Stimulated activated CD8-positive, alpha-beta memory T cell treated with anti-CD3 and anti-CD28 coated beads, Interleukin-7, amount 100 ng/mL, for 24 hours (primary cell): ENCODE measurements around the gene PTPN23.

Experiments
- DNase-seq: peaks from one replicate; pipeline ENCODE4 v3.0.0-alpha.2; 2020; ENCODE audit warnings: low read depth

PTPN23 gene

DNA sequence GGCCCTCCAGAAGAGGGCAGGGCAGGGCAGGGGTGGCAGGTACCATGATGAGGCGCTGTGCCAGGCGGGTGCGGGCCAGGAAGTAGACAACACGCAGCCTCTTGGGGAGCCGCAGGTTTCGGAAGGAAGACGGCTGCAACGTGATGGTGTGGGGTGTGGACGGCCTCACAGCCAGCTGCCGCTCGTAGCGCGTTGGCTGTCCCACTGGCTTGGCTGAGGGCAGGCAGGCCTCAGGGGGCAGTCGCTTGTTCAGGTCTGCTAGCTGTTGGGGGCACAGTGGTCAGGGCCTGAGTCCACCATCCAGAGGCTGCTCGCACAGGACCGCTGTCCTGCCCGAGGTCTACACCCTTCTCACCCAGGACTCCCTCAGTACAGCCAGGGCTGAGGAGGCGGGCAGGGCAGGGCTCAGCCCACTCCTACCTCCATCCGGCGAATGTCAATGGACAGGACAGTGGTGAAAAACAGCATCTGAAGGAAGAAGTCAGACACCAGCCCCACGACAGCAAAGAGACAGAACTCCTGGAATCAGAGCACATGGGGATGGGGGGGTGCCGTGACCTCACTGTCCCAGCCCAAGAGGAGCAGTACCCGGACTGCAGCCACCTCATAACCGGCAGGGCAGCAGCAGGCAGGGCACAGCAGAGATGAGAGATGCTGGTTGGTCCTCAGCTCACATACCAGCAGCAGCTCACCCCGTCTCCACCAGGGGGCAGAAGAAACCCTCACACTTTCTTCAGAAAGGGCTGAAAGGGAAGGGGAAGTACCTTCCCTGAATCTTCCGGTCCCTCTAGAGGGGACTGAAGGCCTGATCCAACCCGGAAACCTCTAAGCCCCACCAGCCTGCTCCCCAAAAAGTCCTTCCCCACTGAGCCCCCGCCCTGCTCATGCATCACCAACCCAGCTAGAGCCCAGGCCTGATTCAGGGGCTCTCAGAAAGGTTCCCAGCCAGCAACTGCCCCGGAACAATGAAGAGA lies 40.0 kb downstream of the PTPN23 start:
- peak; percentile 80 for DNase-seq

DNA sequence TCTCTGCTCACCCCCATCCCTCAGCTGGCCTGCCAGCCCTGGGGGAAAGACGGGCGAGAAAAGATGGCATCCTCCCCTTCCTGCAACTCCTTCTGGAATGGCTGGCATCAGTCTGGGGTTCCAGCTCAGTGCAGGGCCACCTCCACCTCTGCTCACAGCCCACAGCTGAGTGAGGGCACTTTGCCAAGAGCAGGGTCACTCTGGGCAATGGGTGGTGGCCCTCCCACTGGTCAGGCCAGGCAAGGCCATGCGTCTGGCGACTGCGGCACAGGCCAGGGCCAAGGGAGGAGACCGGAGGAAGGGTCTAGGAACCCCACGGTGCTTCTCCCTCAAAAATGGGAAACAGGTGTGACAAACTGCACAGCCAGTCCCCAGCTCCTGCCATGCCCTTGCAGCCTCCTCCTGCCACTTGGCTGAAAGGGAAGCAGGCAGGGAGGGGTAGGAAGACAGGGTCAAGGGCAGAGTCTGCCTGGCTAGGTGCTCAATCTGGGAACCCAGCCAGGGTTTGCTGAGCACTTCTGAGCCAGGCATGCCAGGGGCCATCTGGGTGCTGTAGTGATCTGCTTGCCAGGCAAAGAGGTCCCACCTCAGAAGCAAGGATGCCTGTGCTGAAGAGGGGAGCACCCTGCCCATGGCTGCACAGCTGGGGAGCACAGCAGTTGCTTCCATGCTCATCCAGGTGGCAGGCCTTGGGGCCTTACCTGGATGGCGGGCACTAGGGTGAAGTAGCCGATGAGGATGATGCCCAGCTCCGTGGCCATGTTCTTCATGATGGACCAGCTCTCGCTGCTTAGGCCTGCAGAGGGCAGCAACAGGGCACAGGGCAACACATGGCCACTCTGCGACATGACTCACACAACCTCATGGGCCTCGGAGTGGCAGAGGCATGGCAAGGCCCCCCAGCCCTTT lies 41.2 kb downstream of the PTPN23 start:
- no peak for DNase-seq

DNA sequence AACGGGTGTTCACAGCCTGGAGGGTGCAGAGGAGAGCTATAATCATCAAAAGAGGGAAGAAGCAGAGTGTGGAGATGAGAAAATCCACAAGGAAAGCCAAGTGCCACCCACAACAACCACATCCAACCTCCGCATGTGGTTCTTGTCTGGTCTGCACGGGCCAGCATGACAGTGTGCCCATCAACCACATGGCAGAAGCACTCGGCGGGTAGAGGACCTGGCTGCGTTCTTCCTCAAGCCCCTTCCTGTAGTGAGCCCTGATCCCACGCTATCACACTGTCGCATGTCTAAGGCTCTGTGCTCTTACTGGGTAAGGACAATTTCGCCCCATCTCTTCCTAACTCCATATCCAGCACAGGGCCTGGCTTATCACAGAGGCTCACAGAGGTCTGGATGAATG lies 41.9 kb downstream of the PTPN23 start:
- DNase-seq, result no peak

DNA sequence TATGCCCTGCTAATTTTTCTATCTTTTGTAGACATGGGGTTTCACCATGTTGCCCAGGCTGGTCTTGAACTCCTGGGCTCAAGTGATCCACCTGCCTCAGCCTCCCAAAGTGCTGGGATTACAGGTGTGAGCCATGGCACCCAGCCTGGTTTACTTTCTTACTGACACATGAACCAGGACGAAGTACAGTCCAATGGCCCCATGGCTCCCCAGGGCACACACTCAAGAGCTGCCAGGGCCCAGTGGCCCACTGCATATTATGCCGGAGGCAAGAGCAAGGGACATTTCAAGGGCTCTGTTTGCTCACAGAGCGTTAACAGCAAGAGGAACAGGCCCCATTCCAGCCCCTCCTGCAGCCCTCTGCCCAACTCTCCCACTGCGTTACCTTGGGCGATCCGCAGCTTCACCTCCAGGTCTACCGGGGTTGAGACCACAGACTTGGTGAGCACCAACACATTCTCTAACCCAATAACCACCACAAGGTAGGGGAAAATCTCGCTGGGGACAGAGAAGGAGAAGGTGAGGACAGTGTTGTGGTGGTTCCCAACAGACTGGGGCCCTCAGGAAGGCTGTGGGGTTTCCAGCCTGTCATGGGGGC lies 42.8 kb downstream of the PTPN23 start:
- no peak for DNase-seq

DNA sequence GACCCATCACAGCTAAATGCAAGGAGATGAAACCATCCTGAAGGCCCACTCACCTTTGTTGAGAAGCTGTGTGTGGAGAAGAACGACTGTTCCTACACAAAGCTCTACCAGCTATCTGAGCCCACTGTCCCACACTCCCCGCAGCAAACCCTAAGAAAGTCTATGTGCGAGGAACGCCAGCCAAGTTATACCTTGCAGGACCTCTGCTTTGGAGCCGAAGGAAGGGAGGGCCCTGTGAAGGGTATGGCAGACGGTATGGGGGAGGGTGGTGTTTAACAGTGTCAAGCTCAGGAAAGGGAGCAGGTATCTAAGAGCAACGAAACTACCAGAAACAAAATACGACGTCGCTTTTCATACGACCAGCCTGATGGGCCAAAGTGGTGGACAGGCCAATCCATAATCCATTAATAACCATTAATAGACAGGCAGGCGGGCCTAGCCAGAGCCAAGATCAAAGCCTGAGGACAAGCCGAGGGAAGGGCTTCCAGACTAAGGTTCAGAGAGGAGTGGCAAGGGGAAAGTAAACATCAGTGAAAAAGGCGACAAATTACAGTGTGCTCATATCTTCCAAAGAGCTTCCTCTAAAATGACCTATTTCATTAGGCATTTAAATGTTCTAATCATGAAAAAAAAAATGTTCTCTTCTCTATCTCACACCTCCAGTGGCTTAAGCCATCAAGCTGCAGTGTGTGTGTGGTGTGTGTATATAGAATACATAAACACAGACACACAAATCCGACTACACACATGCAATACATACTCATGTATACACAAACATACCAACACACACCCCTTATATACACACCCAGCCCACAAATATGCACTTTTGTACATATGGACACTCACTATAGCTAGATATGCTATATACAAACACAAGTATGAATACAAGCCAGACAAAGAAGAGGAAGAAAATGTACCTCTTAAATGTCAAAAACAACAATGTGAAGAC lies 43.9 kb downstream of the PTPN23 start:
- no peak for DNase-seq

DNA sequence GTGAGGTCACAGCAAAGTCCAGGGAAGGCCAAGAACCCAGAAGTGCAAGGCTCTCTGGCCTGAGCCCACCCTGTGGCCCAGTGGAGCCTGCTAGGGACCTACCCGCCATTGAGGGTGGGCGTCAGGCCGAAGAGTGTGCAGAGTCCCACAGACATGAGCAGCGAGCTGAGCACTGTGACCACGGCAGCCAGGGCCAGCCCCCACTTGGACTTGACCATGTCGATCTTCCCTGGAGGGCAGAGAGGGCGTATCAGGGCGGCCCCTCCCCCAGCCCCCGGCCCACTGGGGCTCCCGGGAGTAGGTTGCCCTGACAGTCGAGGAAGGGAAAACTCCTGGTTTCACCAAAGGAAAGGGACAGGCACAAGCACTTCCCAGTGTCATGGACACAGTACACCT lies 44.6 kb downstream of the PTPN23 start:
- no peak for DNase-seq

DNA sequence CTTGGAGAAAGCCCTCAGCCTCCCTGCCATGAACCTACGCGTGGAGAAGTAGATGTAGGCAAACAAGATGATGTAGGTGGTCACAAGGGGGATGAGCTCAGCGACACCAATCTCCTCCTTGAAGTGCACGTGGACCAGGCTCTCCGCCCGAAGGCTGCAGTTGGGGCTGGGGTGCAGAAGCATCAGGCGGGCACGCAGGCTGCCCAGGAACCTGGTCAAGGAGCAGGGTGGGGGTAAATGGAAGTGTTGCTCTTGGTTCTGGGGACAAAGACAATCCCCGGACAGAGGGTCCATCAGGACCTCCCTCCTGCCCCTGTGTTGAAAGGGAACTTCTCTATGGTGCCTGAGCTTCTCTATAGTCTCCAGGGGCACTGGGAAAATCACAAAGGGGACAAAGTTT lies 45.1 kb downstream of the PTPN23 start:
- no peak for DNase-seq

DNA sequence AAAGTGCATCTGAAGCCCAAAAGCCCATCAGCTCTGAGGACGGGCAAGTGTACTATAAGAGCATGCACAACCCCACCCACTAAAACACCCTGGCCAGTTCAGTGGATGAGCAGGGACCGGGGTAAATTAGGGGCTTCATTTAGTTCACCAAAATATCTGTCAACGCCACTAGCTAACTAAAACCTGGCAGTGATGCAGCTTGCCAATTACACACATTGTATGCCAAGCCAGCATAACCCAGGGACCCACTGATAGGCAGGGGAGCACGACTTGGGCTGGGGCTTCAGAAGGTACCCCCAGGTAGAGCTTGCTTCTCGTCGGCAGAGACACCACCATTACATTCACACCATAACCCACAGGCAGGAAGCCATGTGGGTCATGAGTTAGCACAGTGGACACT lies 47.0 kb downstream of the PTPN23 start:
- DNase-seq, result no peak

DNA sequence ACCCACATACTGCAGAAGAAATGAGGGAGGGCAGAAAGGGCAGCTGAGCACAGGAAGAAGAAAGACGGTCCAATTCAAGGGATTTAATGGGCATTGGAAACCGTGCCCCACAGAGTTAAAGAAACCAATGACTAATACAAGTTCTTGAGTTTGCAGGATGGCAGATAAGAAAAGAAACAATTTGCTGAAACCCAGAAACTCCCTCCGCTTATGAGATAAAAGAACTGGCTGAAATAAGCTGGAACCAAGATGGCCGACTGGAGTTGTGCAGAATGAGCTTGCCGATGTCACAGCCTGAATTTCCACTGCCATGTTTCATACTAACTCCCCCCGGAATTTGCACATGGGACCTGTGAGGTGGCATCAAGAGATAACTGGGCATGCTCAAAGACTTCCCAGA lies 47.8 kb downstream of the PTPN23 start:
- no peak for DNase-seq

DNA sequence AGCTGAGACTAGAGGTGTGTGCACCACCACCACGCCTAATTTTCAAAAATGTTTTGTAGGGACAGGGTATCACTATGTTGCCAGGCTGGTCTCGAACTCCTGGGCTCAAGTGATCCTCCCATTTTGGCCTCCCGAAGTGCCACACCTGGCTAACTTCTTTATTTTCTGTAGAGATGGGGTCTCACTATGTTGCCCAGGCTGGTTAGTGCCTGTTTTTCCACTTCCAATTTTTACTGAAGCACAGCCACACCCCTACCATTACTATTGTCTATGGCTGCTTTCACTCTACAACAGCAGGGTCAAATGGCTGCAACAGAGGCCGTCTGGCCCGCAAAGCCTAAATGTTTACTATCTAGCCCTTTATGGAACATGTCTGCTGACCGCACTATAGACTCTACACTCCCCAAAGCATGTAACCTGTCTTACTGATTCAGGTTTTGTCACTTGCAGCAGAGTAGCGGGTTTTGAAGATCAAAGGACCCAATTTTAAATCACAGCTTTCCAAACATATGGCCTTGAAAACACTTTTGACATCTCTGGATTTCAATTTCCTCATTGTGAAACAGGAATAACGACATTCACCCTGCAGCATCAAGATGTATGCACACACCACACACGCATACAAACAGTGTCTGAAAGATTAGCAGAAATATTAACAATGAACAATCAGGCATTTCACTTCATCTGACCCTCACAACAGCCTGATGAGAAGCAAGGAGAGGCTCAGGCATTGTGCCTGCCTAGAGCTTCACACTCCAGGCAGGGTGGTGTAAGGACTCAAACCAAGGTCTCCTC lies 48.9 kb downstream of the PTPN23 start:
- no peak for DNase-seq

DNA sequence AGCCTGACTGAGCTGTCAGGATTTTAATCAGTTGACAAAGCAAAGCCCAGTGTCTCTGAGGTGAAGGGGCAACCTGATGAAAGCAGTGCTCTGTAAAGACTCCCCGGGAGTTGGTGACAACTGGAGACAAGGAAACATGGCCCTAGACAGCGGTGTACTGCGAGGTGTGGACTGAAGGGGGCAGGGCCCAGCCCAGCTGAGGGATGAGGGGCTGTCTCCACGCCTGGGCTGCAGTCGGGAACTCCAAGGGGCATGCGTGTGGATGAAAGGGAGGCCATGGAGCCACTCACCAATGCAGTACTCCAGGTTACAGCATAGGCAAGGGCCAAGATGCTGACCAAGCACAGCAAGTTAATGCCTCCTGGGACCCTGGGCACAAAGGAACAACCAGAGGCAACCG lies 49.8 kb downstream of the PTPN23 start:
- DNase-seq, result no peak

DNA sequence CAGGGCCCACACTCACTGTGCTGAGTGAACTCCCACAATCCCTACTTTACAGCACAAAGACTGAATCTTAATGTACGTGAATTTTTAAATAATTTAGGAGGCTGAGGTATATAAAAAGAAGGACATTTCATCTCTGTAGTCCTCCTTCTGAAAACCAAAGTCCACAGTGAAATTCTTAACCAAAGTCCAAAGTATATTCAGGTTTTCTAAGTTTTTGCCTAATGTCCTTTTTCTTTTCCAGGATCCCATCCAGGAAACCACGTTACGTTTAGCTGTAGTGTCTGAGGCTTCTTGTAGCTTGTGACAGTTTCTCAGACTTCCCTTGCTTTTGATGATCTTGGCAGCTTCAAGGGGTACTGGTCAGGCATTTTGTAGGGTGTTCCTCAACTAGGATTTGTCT lies 50.4 kb downstream of the PTPN23 start:
- DNase-seq, result no peak

DNA sequence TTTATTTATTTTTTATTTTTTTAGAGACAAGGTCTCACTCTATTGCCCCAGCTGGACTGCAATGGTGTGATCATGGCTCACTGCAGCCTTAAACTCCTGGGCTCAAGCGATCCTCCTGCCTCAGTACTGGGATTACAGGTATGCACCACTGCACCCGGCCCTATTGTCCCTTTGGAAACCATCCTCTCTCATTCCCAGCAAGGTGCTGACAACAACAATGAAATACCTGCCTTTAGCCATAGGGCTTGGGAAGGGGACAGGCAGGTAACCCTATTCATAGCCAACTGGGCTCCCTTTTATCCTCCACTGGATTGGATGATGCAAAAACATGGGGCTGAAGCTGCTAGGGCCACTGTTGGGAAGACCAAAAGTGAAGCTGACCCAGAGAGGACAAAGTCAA lies 51.9 kb downstream of the PTPN23 start:
- no peak for DNase-seq

DNA sequence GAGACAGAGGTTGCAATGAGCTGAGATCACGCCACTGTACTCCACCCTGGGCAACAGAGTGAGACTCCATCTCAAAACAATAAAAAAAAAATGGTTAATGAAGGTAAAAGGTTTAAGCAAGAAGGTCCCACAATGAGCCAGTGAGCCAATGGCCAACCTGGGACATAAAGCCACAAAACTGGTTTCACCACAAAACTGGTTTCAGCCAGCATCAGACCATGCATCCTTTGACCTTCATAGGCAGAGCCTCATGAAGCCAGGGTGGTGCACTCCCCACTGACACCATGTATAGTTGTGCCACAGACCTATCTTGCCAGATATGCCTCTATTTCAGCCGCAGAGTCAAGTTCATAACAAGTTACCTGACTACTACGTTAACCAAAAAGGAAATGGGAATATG lies 53.0 kb downstream of the PTPN23 start:
- no peak for DNase-seq

DNA sequence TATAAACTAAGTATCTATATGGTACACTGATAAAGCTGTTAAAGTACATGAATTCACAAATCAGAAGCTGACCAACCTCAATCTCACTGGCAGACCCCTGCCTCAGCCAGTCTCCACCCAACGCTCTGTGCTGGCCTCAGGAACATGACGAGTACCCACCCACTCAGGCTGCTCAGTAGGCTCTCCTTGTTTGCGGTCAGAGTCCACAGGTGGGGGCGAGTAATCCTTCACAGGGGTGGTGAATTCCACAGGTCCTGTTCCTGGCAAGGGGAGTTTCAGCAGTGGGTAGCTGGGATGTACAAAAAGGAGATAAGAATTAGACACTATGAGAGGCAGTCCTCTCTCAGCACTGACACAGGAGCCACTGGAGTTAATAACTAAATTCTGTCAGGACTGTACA lies 54.0 kb downstream of the PTPN23 start:
- no peak for DNase-seq

DNA sequence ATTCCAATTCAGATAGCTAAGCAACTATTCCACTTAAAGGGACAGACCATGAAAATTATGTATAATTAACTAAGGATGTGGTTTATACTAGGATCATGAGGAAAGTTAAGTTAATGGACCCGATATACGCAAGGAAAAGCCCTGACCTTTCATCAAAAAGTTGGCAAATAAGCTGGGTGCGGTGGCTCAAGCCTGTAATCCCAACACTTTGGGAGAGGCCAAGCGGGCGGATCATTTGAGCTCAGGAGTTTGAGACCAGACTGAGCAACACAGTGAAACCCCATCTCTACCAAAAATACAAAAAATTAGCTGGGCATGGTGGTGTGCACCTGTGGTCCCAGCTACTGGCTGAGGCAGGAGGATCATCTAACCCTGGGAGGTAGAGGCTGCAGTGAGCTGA lies 55.4 kb downstream of the PTPN23 start:
- no peak for DNase-seq

DNA sequence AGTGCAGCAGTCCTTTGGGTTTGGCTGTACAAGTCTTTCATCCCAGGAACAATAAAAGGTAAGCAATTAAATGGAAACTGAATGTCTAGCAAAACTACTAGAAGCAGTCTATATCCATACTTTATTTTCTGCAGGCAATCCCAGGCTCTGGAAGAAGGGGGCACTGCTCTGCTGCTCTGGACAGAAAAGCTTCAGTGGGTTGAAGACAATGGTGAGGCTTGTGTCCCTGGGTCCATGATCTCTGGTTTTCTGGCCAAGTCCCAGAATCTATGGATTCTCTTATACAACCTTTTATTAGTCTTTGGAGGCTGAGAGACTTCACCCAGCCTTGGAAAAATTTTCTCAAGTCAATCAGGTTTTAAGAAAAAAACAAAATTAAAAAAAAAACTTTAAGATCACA lies 59.3 kb downstream of the PTPN23 start:
- no peak for DNase-seq

DNA sequence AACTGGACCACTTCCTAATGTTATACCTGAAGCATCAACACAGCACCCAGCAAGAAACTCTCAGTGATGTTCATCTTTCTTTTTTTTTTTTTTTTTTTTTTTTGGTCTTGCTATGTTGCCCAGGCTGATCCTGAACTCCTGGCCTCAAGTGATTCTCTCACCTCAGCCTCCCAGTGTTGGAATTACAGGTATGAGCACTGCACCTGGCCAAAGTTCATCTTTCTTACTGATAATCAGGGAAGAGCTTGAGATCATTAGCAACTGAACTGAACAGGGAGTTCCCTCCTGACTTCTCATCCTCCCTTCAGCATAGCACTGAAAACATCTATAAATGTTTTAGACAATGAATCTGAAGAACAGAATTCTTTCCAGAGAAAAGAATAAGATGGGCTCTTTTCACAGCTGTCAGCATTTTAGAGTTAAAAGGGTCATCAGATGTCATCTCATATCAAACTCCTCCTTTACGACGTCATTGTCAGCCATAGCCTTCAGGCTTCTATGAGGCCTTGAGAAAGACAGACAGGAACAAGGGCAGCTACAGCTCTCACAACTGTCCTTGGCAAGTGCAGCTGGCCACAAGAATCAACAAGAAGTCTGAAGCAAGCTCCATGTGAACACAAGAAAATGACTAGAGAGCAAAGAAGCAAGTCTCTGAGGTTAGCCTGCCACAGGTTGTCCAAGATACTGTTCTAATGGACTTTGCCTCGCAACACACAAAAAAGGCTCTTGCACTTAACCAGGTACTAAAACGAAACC lies 61.2 kb downstream of the PTPN23 start:
- no peak for DNase-seq

DNA sequence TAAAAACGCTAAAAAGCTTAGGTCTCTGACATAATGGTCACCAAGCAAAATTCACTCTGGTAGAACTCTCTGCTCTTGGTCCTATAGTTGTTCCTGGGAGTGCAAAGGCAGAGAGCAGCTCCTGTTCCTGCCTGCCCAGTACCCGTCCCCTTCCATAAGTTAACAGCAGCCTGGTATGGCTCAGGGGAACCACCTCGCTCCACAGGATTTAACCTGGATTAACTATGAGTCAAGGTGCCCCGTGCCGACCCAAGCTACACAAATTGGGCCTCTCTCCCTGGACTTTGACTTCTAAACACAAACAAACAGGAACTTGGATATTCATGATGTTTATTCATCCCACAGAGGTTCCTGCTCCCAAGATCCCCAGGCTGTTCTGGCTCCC lies 62.8 kb downstream of the PTPN23 start:
- DNase-seq, result no peak

DNA sequence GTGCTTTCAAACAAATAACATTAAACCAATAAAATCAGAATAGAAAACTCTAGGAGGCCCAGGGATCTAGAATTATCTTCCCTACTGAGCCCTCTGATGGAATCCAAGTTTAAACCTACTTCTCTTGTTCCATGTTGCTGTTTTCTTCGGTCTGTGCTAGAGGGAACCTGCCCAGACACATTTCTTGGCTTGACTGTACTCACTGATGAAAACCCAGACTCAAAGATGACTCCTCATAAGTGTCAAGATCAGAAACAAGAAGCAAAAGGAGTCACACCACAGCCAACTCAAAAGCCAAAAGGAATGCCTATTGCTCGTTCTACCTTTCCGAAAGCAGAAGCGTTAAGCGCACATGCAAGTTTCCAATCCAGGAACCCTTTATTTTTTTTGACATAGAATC lies 63.3 kb downstream of the PTPN23 start:
- DNase-seq, result no peak
